Measurements from ENCODE around the gene ESYT2. TPM values are rescaled to one million over a fixed set of nuclear protein-coding genes. Genes with fewer than 3 reads are reported as not detected.
"Not testable (repeated sequence)": the region's sequence is repeated elsewhere in the genome, so short reads cannot be mapped to it uniquely, and the experiment has no call there.

Gene ESYT2
- total RNA-seq: 100 to 1,000 TPM; 145 to 181 TPM
- long read RNA-seq, donor 1, full-length matches to known transcripts: 25 of 53 reads
- long read RNA-seq, donor 1, partial matches to known transcripts: 12 of 53 reads
- long read RNA-seq, donor 1, other reads (novel, unspliced or antisense): 16 of 53 reads
- long read RNA-seq, donor 2, partial matches to known transcripts: 10 of 37 reads
- long read RNA-seq, donor 2, other reads (novel, unspliced or antisense): 27 of 37 reads

GRCh38 chr7:158829342-158830210 is at the start of gene ESYT2:
Gene ESYT2 (minus strand): TSS chr7:158829509. CDS start chr7:158829418, 91 bp downstream.
- intact Hi-C loops (cut with DNase I): loop anchor here in 1 of 2 donors (5.0 kb wide), 2 partner anchors 33 to 47 kb away; no protein-coding TSS in a partner anchor
- DNase-seq (ENCODE audit: low spot score): peak; percentile 99

- DNase-seq (ENCODE audit: low spot score); intact Hi-C loops (cut with DNase I): not testable (repeated sequence)
Measured at GRCh38 chr7:158878151-158879079, 49.1 kb upstream of the ESYT2 start.

- DNase-seq (ENCODE audit: low spot score): no peak
- intact Hi-C loops (cut with DNase I): no loop called here
Measured at GRCh38 chr7:158876984-158877383, 47.7 kb upstream of the ESYT2 start.

- intact Hi-C loops (cut with DNase I): no loop called here
- DNase-seq (ENCODE audit: low spot score): no peak
Measured at GRCh38 chr7:158869876-158870275, 40.6 kb upstream of the ESYT2 start.

- intact Hi-C loops (cut with DNase I): no loop called here
- DNase-seq (ENCODE audit: low spot score): no peak
Measured at GRCh38 chr7:158868764-158869410, 39.6 kb upstream of the ESYT2 start.

- no peak for DNase-seq (ENCODE audit: low spot score)
- intact Hi-C loops (cut with DNase I): no loop called here
Measured at GRCh38 chr7:158867214-158867984, 38.1 kb upstream of the ESYT2 start.

- no peak for DNase-seq (ENCODE audit: low spot score)
- intact Hi-C loops (cut with DNase I): no loop called here
Measured at GRCh38 chr7:158865977-158866376, 36.7 kb upstream of the ESYT2 start.

GRCh38 chr7:158865462-158865922 is 36.2 kb upstream of the ESYT2 start:
- DNase-seq (ENCODE audit: low spot score): no peak
- intact Hi-C loops (cut with DNase I): no loop called here

- no peak for DNase-seq (ENCODE audit: low spot score)
- intact Hi-C loops (cut with DNase I): loop anchor here in 1 of 2 donors (5.0 kb wide), 1 partner anchor 38 kb away; the partner anchor contains the start of gene ESYT2
Measured at GRCh38 chr7:158864833-158865232, 35.5 kb upstream of the ESYT2 start.

- intact Hi-C loops (cut with DNase I): loop anchor here in 1 of 2 donors (5.0 kb wide), 1 partner anchor 37 kb away; the partner anchor contains the start of gene ESYT2
- DNase-seq (ENCODE audit: low spot score): no peak
Measured at GRCh38 chr7:158864507-158864820, 35.2 kb upstream of the ESYT2 start.

GRCh38 chr7:158863611-158864506 is 34.5 kb upstream of the ESYT2 start:
- peak; percentile 95 for DNase-seq (ENCODE audit: low spot score)
- intact Hi-C loops (cut with DNase I): loop anchor here in 1 of 2 donors (5.0 kb wide), 1 partner anchor 37 kb away; the partner anchor contains the start of gene ESYT2

- intact Hi-C loops (cut with DNase I): loop anchor here in 1 of 2 donors (5.0 kb wide), 1 partner anchor 36 kb away; the partner anchor contains the start of gene ESYT2
- not testable (repeated sequence) for DNase-seq (ENCODE audit: low spot score)
Measured at GRCh38 chr7:158862985-158863610, 33.8 kb upstream of the ESYT2 start.

GRCh38 chr7:158861936-158862704 is 32.8 kb upstream of the ESYT2 start:
- intact Hi-C loops (cut with DNase I): loop anchor here in 1 of 2 donors (5.0 kb wide), 1 partner anchor 35 kb away; the partner anchor contains the start of gene ESYT2
- DNase-seq (ENCODE audit: low spot score): no peak

GRCh38 chr7:158861004-158861787 is 31.9 kb upstream of the ESYT2 start:
- no peak for DNase-seq (ENCODE audit: low spot score)
- intact Hi-C loops (cut with DNase I): loop anchor here in 1 of 2 donors (5.0 kb wide), 1 partner anchor 34 kb away; the partner anchor contains the start of gene ESYT2

- no peak for DNase-seq (ENCODE audit: low spot score)
- intact Hi-C loops (cut with DNase I): loop anchor here in 1 of 2 donors (5.0 kb wide), 1 partner anchor 33 kb away; the partner anchor contains the start of gene ESYT2
Measured at GRCh38 chr7:158860394-158860793, 31.1 kb upstream of the ESYT2 start.

All from posterior vena cava (tissue), 2 donors.